ENCODE data around the gene DOCK4.

Gene DOCK4

GRCh38 chr7:111975346-111975745, 230.9 kb downstream of the DOCK4 start:
- DNase-seq (no peak), ATAC-seq (replicated peaks) (no peak)
- no peak overlapping the region for H3K27ac Mint-ChIP-seq
- H3K9me3 Mint-ChIP-seq: no peaks in the 10 kb centered on the region
- H3K36me3 Mint-ChIP-seq (ENCODE audit: insufficient read depth): no peaks in the 10 kb centered on the region
- no peak overlapping the region for H3K4me3 Mint-ChIP-seq
- peaks cover 0 to 6% of the 10 kb centered on the region in 2 donors for H3K27me3 Mint-ChIP-seq
- no peaks in the 10 kb centered on the region for H3K4me1 Mint-ChIP-seq (ENCODE audit: low read depth in 2 of 2)

- DNase-seq: no peak
- Mint-ChIP-seq H3K36me3 (ENCODE audit: insufficient read depth) (no peaks in the 10 kb centered on the region), H3K4me3 (no peak overlapping the region), H3K9me3 (peaks cover 0 to 1% of the 10 kb centered on the region in 2 donors), H3K27me3 (no peaks in the 10 kb centered on the region), H3K27ac (no peak overlapping the region), H3K4me1 (ENCODE audit: low read depth in 2 of 2) (no peaks in the 10 kb centered on the region)
- no peak for ATAC-seq (replicated peaks)
Observed at GRCh38 chr7:111960984-111961383, 245.2 kb downstream of the DOCK4 start.

DNA sequence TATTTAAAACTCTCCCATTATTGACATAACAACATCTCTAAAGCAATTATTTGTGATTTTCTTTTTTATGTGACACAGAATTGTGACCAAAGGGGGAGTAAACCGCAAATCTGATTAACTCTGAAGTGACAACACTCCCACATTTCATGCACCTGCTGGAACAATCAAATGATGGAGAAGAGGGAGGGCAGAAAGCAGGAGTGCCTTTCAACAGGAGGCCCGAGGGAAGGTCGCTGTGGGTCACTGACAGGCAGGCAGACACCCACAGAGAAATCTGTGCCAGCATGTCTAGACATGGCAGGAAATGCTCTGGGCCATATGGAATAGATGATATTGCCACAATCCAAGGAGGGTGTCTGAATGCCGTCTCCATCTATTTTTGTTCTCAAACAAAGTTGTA, 247.3 kb downstream of the DOCK4 start:
- no peaks in the 10 kb centered on the region for H3K4me1 Mint-ChIP-seq (ENCODE audit: low read depth in 2 of 2)
- no peak for DNase-seq
- ATAC-seq (replicated peaks): no peak

GRCh38 chr7:111958431-111958830, 247.8 kb downstream of the DOCK4 start:
- no peak overlapping the region for H3K4me3 Mint-ChIP-seq
- H3K27ac Mint-ChIP-seq: no peak overlapping the region
- ATAC-seq (replicated peaks): no peak
- H3K4me1 Mint-ChIP-seq (ENCODE audit: low read depth in 2 of 2): no peaks in the 10 kb centered on the region
- H3K36me3 Mint-ChIP-seq (ENCODE audit: insufficient read depth): no peaks in the 10 kb centered on the region
- H3K27me3 Mint-ChIP-seq: no peaks in the 10 kb centered on the region
- H3K9me3 Mint-ChIP-seq: peaks cover 0 to 1% of the 10 kb centered on the region in 2 donors
- DNase-seq: no peak

More for the DNA sequence above, 247.3 kb downstream of the DOCK4 start:
- Mint-ChIP-seq H3K27ac (no peak overlapping the region), H3K27me3 (no peaks in the 10 kb centered on the region), H3K36me3 (ENCODE audit: insufficient read depth) (no peaks in the 10 kb centered on the region), H3K9me3 (peaks cover 0 to 1% of the 10 kb centered on the region in 2 donors), H3K4me3 (no peak overlapping the region)

GRCh38 chr7:111955616-111956015, 250.6 kb downstream of the DOCK4 start:
- H3K27ac Mint-ChIP-seq: no peak overlapping the region
- H3K4me3 Mint-ChIP-seq: no peak overlapping the region
- no peaks in the 10 kb centered on the region for H3K4me1 Mint-ChIP-seq (ENCODE audit: low read depth in 2 of 2)
- no peaks in the 10 kb centered on the region for H3K27me3 Mint-ChIP-seq
- DNase-seq (no peak), ATAC-seq (replicated peaks) (no peak)
- H3K9me3 Mint-ChIP-seq: no peaks in the 10 kb centered on the region
- H3K36me3 Mint-ChIP-seq (ENCODE audit: insufficient read depth): no peaks in the 10 kb centered on the region

DNA sequence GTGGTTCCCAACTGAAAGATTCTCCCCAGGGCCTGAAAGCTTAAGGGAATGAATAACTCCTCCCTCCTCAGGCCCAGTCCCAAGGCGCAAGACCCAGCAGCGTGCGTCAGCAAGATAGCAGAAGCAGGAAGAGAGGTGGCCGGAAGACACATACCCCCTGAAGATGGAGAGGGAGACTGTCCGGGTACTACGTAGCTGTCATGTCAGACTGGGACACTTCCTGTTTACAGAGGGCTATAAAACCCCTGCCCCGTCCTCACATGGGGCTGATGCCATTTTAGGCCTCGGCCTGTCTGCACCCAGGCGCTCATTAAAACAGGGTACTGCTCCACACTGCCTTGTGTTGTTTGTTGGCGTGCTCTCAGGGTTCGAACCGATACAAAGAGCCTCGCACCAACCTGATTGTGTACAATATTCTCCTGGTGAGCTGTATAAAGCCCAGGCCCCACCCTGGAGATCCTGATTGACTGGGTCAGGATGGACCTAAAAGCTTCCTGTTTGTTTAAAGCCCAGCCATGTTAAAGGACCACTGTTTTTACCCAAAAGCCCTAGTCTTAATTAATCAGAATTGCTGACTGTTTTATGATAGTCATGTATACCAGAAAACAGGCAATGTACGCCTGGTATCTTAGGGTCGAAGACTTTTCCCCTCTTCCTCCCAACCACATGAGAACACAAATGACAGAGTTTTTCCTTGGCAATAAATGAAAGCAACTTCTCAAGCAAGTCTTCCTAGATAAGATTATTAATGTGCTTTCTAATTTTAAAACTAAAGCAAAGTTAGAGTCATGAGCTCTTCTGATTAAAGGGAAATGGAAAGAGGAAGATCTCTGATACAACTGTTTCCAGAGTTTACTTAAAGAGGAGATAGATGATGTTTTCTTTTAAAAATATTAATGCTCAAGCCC, 251.5 kb downstream of the DOCK4 start:
- no peak for ATAC-seq (replicated peaks)
- H3K4me3 Mint-ChIP-seq: no peak overlapping the region
- no peak for DNase-seq
- no peaks in the 10 kb centered on the region for H3K36me3 Mint-ChIP-seq (ENCODE audit: insufficient read depth)
- H3K4me1 Mint-ChIP-seq (ENCODE audit: low read depth in 2 of 2): no peaks in the 10 kb centered on the region
- no peaks in the 10 kb centered on the region for H3K27me3 Mint-ChIP-seq
- H3K27ac Mint-ChIP-seq: no peak overlapping the region
- H3K9me3 Mint-ChIP-seq: no peaks in the 10 kb centered on the region

DNA sequence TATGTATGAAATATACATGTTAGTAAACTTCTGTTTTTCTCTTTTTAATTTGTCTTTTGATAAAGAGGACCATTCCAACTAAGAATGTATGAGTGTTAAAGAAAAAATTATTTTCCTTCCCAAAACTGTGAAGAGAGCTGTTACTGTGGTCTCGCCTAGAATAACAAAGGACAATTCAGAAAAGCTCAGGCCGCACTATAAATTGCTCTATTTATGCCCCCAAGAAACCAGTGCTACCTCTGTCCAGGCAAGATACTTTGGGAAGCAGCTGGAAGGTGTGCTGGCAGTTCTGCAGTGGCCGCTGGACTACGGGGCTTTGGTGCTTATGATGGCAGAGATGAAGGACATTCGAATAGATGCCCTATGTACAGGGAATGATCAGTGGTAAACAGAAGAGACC, 252.1 kb downstream of the DOCK4 start:
- no peak for ATAC-seq (replicated peaks)
- no peaks in the 10 kb centered on the region for H3K9me3 Mint-ChIP-seq
- no peak overlapping the region for H3K4me3 Mint-ChIP-seq
- no peaks in the 10 kb centered on the region for H3K4me1 Mint-ChIP-seq (ENCODE audit: low read depth in 2 of 2)
- H3K27ac Mint-ChIP-seq: no peak overlapping the region
- no peaks in the 10 kb centered on the region for H3K27me3 Mint-ChIP-seq
- no peaks in the 10 kb centered on the region for H3K36me3 Mint-ChIP-seq (ENCODE audit: insufficient read depth)
- DNase-seq: no peak

DNA sequence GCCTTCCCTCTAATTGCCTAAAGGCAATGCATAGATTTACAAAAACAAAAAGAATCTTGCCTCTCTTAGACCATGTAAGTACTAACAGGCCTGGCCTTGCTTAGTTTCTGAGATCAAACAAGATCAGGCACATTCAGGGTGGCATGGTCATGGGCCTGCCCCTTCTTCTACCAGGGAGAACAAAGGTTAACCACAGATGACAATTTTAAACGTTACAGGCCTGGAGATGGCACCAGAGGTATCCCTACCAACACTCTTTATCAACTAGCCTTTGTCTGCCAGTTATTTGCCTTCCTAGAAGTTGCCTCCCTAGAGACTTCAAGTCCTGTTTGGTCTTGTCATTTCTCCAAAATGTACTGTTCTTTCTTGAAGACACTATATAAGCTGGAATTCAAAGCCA, 252.6 kb downstream of the DOCK4 start:
- DNase-seq (no peak), ATAC-seq (replicated peaks) (no peak)
- no peak overlapping the region for H3K27ac Mint-ChIP-seq
- H3K4me1 Mint-ChIP-seq (ENCODE audit: low read depth in 2 of 2): no peaks in the 10 kb centered on the region
- no peaks in the 10 kb centered on the region for H3K9me3 Mint-ChIP-seq
- H3K27me3 Mint-ChIP-seq: no peaks in the 10 kb centered on the region
- H3K36me3 Mint-ChIP-seq (ENCODE audit: insufficient read depth): no peaks in the 10 kb centered on the region
- no peak overlapping the region for H3K4me3 Mint-ChIP-seq

- Mint-ChIP-seq H3K9me3 (no peaks in the 10 kb centered on the region), H3K36me3 (ENCODE audit: insufficient read depth) (no peaks in the 10 kb centered on the region), H3K27ac (no peak overlapping the region), H3K27me3 (no peaks in the 10 kb centered on the region), H3K4me3 (no peak overlapping the region), H3K4me1 (ENCODE audit: low read depth in 2 of 2) (no peaks in the 10 kb centered on the region)
- ATAC-seq (replicated peaks) (no peak), DNase-seq (no peak)
Observed at GRCh38 chr7:111952783-111953182, 253.4 kb downstream of the DOCK4 start.

DNA sequence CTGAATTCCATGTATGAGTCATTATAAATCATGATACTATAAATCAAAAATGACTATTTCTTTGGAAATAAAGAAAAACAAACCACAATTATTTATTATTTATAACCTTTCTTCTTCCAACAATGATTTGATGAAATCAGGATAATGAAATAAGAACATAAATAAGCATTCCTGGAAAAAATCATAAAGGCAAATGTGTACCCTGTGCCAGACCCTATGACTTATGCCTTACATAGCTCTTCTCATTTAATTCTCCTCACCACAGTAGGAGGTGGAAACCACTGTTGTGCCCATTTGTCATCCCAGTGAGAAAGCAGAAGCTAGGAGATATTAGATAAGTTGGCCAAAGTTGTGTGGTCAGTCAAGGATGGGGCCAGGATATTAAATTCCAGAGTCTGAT, 255.1 kb downstream of the DOCK4 start:
- Mint-ChIP-seq H3K4me1 (ENCODE audit: low read depth in 2 of 2) (no peaks in the 10 kb centered on the region), H3K36me3 (ENCODE audit: insufficient read depth) (no peaks in the 10 kb centered on the region), H3K27ac (no peak overlapping the region), H3K27me3 (no peaks in the 10 kb centered on the region), H3K4me3 (no peak overlapping the region), H3K9me3 (no peaks in the 10 kb centered on the region)
- ATAC-seq (replicated peaks) (no peak), DNase-seq (no peak)

- no peak overlapping the region for H3K27ac Mint-ChIP-seq
- H3K9me3 Mint-ChIP-seq: peaks cover 4 to 13% of the 10 kb centered on the region in 2 donors
- H3K36me3 Mint-ChIP-seq (ENCODE audit: insufficient read depth): no peaks in the 10 kb centered on the region
- no peaks in the 10 kb centered on the region for H3K4me1 Mint-ChIP-seq (ENCODE audit: low read depth in 2 of 2)
- no peak overlapping the region for H3K4me3 Mint-ChIP-seq
- no peaks in the 10 kb centered on the region for H3K27me3 Mint-ChIP-seq
- DNase-seq (no peak), ATAC-seq (replicated peaks) (no peak)
Observed at GRCh38 chr7:111942450-111943081, 263.6 kb downstream of the DOCK4 start.

DNA sequence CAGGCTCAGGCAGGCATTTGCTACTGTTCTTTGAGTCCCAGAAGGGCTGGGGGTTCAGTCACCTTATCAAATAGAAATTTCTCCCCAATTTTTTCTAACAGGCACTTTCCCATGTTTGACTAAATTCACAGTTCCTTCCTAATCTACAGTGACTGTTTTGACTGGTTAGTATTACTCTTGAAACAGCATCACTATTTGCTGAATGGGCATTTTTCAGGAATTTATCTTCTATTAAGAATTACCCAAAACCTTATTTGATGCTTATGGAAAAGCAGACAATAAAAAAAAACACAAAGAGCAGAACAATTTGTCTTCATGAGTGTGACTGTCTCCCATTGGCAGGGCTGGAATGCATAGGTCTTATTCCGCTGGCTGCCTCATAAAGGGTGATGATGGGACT, 269.0 kb downstream of the DOCK4 start:
- no peak overlapping the region for H3K27ac Mint-ChIP-seq
- no peak for DNase-seq

GRCh38 chr7:111933609-111934008, 272.6 kb downstream of the DOCK4 start:
- Mint-ChIP-seq H3K9me3 (peaks cover 0 to 2% of the 10 kb centered on the region in 2 donors), H3K27ac (no peak overlapping the region), H3K27me3 (no peaks in the 10 kb centered on the region), H3K4me1 (ENCODE audit: low read depth in 2 of 2) (no peaks in the 10 kb centered on the region), H3K36me3 (ENCODE audit: insufficient read depth) (no peaks in the 10 kb centered on the region), H3K4me3 (no peak overlapping the region)
- ATAC-seq (replicated peaks) (no peak), DNase-seq (no peak)

More for the DNA sequence above, 269.0 kb downstream of the DOCK4 start:
- Mint-ChIP-seq H3K36me3 (ENCODE audit: insufficient read depth) (no peaks in the 10 kb centered on the region), H3K9me3 (peaks cover under 1 to 5% of the 10 kb centered on the region in 2 donors), H3K4me1 (ENCODE audit: low read depth in 2 of 2) (no peaks in the 10 kb centered on the region), H3K27me3 (no peaks in the 10 kb centered on the region), H3K4me3 (no peak overlapping the region)
- ATAC-seq (replicated peaks): no peak

GRCh38 chr7:111931958-111932357, 274.2 kb downstream of the DOCK4 start:
- ATAC-seq (replicated peaks): no peak
- Mint-ChIP-seq H3K4me3 (no peak overlapping the region), H3K9me3 (peaks cover 0 to 2% of the 10 kb centered on the region in 2 donors)

More at GRCh38 chr7:111931958-111932357, 274.2 kb downstream of the DOCK4 start:
- no peak overlapping the region for H3K27ac Mint-ChIP-seq
- no peak for DNase-seq
- no peaks in the 10 kb centered on the region for H3K4me1 Mint-ChIP-seq (ENCODE audit: low read depth in 2 of 2)
- H3K27me3 Mint-ChIP-seq: no peaks in the 10 kb centered on the region
- no peaks in the 10 kb centered on the region for H3K36me3 Mint-ChIP-seq (ENCODE audit: insufficient read depth)
